HepG2 (cell line): ENCODE data around the gene IGFBP7. TPM values are rescaled to one million over a fixed set of nuclear protein-coding genes. Genes with fewer than 3 reads are reported as not detected.

Experiments used
- ATAC-seq: fragments of 200-7000 bp; cut with Tn5 transposase; 3 replicates; pipeline ENCODE4 v1.9.1; 2020; ENCODE audit warnings: mild to moderate bottlenecking, moderate library complexity
- BruUV-seq: library from RNA; stranded (reverse); fragments of 400-500 nt; replicated peaks from 2 replicates; lab custom pipeline; 2021; lab: Mats Ljungman, UMichigan
- CTCF ChIA-PET: fragments of 300-600 bp; formaldehyde crosslinking; extraction: SDS; loops from one replicate; lab custom pipeline; 2021; ENCODE audit warnings: low total read pairs, inconsistent platforms, low intra/inter-chr PET ratio; lab: Yijun Ruan, JAX
- POLR2A ChIA-PET: fragments of 350-600 bp; sonication (Branson Sonifier 250); formaldehyde crosslinking; loops from one replicate; lab custom pipeline; 2020; ENCODE audit warnings: antibody characterized with exemption, inconsistent platforms; lab: Yijun Ruan, JAX
- DNase-seq: peaks from one replicate; pipeline ENCODE4 v3.0.0-alpha.2; 2015; ENCODE audit warnings: low spot score
- FAIRE-seq: peaks from 3 replicates; lab custom pipeline; 2011; peaks lifted over from hg19 to GRCh38; lab: Jason Lieb, UNC
- H2AFZ ChIP-seq: one replicate; pipeline ENCODE4 v1.6.1; 2011; ENCODE audit warnings: low read length, inconsistent platforms
- H3K27ac ChIP-seq: fragments of 300-600 bp; 3 replicates; pipeline ENCODE4 v1.8.0; 2011; ENCODE audit warnings: mixed run types, mild to moderate bottlenecking, mixed read lengths, low read length, inconsistent platforms; ENCODE audit not compliant: insufficient read depth; ENCODE audit errors: extremely low read length
- H3K27me3 ChIP-seq, 2 experiments: fragments of 200-600 bp in 1 of 2; 2 replicates in 1 of 2; 3 replicates in 1 of 2; pipeline versions ENCODE4 v1.6.0 to v1.8.0; 2011; ENCODE audit warnings: low read length in 2 of 2, mild to moderate bottlenecking in 2 of 2, moderate library complexity in 2 of 2, inconsistent platforms in 1 of 2; ENCODE audit not compliant: insufficient read depth in 2 of 2, control insufficient read depth in 1 of 2
- H3K36me3 ChIP-seq, 2 experiments: fragments of 200-600 bp in 1 of 2; replicated peaks in 1 of 2; 2 replicates in 1 of 2; 3 replicates in 1 of 2; pipeline versions ENCODE4 v1.5.1 to v1.8.0; 2011; ENCODE audit warnings: low read length in 2 of 2, inconsistent platforms in 1 of 2; ENCODE audit not compliant: insufficient read depth in 2 of 2, control insufficient read depth in 1 of 2
- H3K4me1 ChIP-seq: 2 replicates; pipeline ENCODE4 v1.5.1; 2012; ENCODE audit warnings: low read length, inconsistent platforms; ENCODE audit not compliant: insufficient read depth
- H3K4me2 ChIP-seq: 2 replicates; pipeline ENCODE4 v1.6.0; 2011; ENCODE audit warnings: low read depth, low read length, inconsistent platforms
- H3K4me3 ChIP-seq, 3 experiments: fragments of 200-600 bp in 1 of 3; sonication (generic), shearing (Covaris generic) in 1 of 3; replicated peaks in 1 of 3; 2 replicates each; pipeline ENCODE4 v1.5.1; 2011 to 2016; ENCODE audit warnings: low read length in 3 of 3, inconsistent platforms in 2 of 3, low read depth in 2 of 3, mild to moderate bottlenecking in 2 of 3, control low read depth in 1 of 3, mixed read lengths in 1 of 3; ENCODE audit not compliant: insufficient read depth in 1 of 3
- H3K79me2 ChIP-seq: one replicate; pipeline ENCODE4 v1.6.1; 2011; ENCODE audit warnings: low read length, inconsistent platforms; ENCODE audit not compliant: insufficient read depth
- H3K9ac ChIP-seq: 2 replicates; pipeline ENCODE4 v1.6.0; 2011; ENCODE audit warnings: mild to moderate bottlenecking, low read depth, low read length, inconsistent platforms; ENCODE audit not compliant: insufficient read depth
- H3K9me3 ChIP-seq: 2 replicates; pipeline ENCODE4 v1.5.1; 2012; ENCODE audit warnings: mild to moderate bottlenecking, low read length
- H4K20me1 ChIP-seq: 2 replicates; pipeline ENCODE4 v1.6.0; 2011; ENCODE audit warnings: inconsistent platforms, mild to moderate bottlenecking, low read length, moderate library complexity; ENCODE audit not compliant: insufficient read depth
- ATAD3A ChIP-seq: sonication (generic); formaldehyde crosslinking; IDR thresholded peaks from 2 replicates; pipeline ENCODE4 v1.4.0; 2020; ENCODE audit warnings: missing genetic modification reagents
- ATF1 ChIP-seq: IDR thresholded peaks from 2 replicates; pipeline ENCODE4 v1.6.1; 2016; ENCODE audit warnings: mild to moderate bottlenecking, control low read depth
- BCL6 ChIP-seq: IDR thresholded peaks from 2 replicates; pipeline ENCODE4 v1.6.1; 2016; ENCODE audit warnings: missing genetic modification reagents, missing compliant biosample characterization
- FLYWCH1 ChIP-seq: sonication (generic); formaldehyde crosslinking; IDR thresholded peaks from 2 replicates; pipeline ENCODE4 v1.8.1; 2023; ENCODE audit warnings: mild to moderate bottlenecking, missing genetic modification reagents
- KLF9 ChIP-seq: IDR thresholded peaks from 2 replicates; pipeline ENCODE4 v1.6.1; 2016; ENCODE audit warnings: low read depth
- STAG1 ChIP-seq: sonication (generic); formaldehyde crosslinking; IDR thresholded peaks from 2 replicates; pipeline ENCODE4 v1.4.0; 2020; ENCODE audit warnings: missing genetic modification reagents
- ZKSCAN8 ChIP-seq: IDR thresholded peaks from 2 replicates; pipeline ENCODE4 v1.6.1; 2016; ENCODE audit warnings: borderline replicate concordance, missing genetic modification reagents, missing compliant biosample characterization
- ZNF768 ChIP-seq: sonication (generic); formaldehyde crosslinking; IDR thresholded peaks from 2 replicates; pipeline ENCODE4 v1.4.0; 2020; ENCODE audit warnings: missing genetic modification reagents
- in situ Hi-C: cut with HindIII; loops from 2 replicates; pipeline ENCODE4 v1.10.0; 2017; ENCODE audit warnings: low pct_unique_long_range_greater_than_20kb; ENCODE audit not compliant: extremely low pct_ligation_motif_present
- intact Hi-C: fragments of 100-400 bp; cut with micrococcal nuclease; formaldehyde crosslinking; loops from one replicate; pipeline ENCODE4 v1.10.0; 2022; ENCODE audit not compliant: unreplicated experiment
- polyA plus RNA-seq, 8 experiments: library from polyadenylated mRNA; depleted of rRNA in 3 of 8; stranded (reverse) in 7 of 8; unstranded in 1 of 8; fragments of >200 nt; fragmentation: Illumina TruSeq in 4 of 8; extraction: Trizol in 4 of 8; gene quantifications; 2 replicates each; pipeline versions ENCODE4 v1.2.1 to v1.2.3, GENCODE V29; 2011 to 2016; ENCODE audit warnings: low read depth in 4 of 8, missing spikeins in 1 of 8, mixed read lengths in 1 of 8; ENCODE audit not compliant: insufficient read depth in 1 of 8
- total RNA-seq, 5 experiments: library from RNA; depleted of rRNA; stranded (reverse); fragments of >200 nt; fragmentation: Illumina TruSeq; extraction: Trizol; gene quantifications; 2 replicates each; pipeline ENCODE4 v1.2.3, GENCODE V29; 2016; ENCODE audit warnings: low read depth in 1 of 5
- TF ChIP-seq, protein P1 (sequence below): IDR thresholded peaks from 2 replicates; pipeline ENCODE4 v1.4.0; 2020; ENCODE audit warnings: mild to moderate bottlenecking, missing genetic modification reagents
- TF ChIP-seq, protein P2 (sequence below): sonication (generic); formaldehyde crosslinking; IDR thresholded peaks from 2 replicates; pipeline ENCODE4 v1.8.0; 2022; ENCODE audit warnings: missing genetic modification reagents, mild to moderate bottlenecking, borderline replicate concordance
- TF ChIP-seq, protein P3 (sequence below): sonication (generic); formaldehyde crosslinking; IDR thresholded peaks from 2 replicates; pipeline ENCODE4 v1.5.1; 2020; ENCODE audit warnings: missing genetic modification reagents, mild to moderate bottlenecking, borderline replicate concordance
- TF ChIP-seq, protein P4 (sequence below): sonication (generic); formaldehyde crosslinking; IDR thresholded peaks from 2 replicates; pipeline ENCODE4 v1.5.0; 2020; ENCODE audit warnings: mild to moderate bottlenecking, missing genetic modification reagents
- TF ChIP-seq, protein P5 (sequence below): sonication (generic); formaldehyde crosslinking; conservative IDR thresholded peaks from 2 replicates; pipeline ENCODE4 v1.4.0; 2020; ENCODE audit warnings: missing genetic modification reagents

IGFBP7 gene
- total and polyA plus RNA-seq, 2 of the 13 experiments (the other 11 are each of a cell fraction or from before 2014, with no cell fraction given): 1.1 to 1.3 TPM

DNA sequence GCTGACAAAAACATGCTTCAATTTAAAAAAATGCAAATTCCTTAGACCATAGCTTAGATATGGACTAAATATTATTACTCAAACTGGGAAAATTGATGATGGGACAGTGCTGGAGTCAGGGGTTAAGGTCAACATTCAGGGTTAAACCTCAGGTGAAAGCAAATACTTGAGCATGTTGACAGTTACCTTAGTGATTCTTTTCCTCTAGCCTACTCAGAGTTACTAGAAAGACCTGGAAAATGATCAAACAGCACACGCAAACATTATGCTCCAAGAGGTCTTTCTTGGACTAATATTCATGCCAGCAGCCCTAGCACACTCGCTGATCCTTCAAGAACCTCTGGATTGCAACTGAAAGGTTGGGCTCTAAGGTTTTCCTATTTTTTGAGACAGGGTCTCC, 10.8 kb downstream of the IGFBP7 start (continued):
- TF ChIP-seq, protein P1, sequence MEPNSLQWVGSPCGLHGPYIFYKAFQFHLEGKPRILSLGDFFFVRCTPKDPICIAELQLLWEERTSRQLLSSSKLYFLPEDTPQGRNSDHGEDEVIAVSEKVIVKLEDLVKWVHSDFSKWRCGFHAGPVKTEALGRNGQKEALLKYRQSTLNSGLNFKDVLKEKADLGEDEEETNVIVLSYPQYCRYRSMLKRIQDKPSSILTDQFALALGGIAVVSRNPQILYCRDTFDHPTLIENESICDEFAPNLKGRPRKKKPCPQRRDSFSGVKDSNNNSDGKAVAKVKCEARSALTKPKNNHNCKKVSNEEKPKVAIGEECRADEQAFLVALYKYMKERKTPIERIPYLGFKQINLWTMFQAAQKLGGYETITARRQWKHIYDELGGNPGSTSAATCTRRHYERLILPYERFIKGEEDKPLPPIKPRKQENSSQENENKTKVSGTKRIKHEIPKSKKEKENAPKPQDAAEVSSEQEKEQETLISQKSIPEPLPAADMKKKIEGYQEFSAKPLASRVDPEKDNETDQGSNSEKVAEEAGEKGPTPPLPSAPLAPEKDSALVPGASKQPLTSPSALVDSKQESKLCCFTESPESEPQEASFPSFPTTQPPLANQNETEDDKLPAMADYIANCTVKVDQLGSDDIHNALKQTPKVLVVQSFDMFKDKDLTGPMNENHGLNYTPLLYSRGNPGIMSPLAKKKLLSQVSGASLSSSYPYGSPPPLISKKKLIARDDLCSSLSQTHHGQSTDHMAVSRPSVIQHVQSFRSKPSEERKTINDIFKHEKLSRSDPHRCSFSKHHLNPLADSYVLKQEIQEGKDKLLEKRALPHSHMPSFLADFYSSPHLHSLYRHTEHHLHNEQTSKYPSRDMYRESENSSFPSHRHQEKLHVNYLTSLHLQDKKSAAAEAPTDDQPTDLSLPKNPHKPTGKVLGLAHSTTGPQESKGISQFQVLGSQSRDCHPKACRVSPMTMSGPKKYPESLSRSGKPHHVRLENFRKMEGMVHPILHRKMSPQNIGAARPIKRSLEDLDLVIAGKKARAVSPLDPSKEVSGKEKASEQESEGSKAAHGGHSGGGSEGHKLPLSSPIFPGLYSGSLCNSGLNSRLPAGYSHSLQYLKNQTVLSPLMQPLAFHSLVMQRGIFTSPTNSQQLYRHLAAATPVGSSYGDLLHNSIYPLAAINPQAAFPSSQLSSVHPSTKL (CRISPR knock-in tag): 0 out of 2 replicates have a peak, but pooled peaks have one; percentile 14
- TF ChIP-seq BCL6 (CRISPR knock-in tag) (peak; percentile 85), ZKSCAN8 (CRISPR knock-in tag) (0 out of 2 replicates have a peak, but pooled peaks have one; percentile 56), ATAD3A (no peak), FLYWCH1 (CRISPR knock-in tag) (no peak)
- TF ChIP-seq, protein P2, sequence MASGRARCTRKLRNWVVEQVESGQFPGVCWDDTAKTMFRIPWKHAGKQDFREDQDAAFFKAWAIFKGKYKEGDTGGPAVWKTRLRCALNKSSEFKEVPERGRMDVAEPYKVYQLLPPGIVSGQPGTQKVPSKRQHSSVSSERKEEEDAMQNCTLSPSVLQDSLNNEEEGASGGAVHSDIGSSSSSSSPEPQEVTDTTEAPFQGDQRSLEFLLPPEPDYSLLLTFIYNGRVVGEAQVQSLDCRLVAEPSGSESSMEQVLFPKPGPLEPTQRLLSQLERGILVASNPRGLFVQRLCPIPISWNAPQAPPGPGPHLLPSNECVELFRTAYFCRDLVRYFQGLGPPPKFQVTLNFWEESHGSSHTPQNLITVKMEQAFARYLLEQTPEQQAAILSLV (CRISPR knock-in tag): no peak
- TF ChIP-seq, protein P3, sequence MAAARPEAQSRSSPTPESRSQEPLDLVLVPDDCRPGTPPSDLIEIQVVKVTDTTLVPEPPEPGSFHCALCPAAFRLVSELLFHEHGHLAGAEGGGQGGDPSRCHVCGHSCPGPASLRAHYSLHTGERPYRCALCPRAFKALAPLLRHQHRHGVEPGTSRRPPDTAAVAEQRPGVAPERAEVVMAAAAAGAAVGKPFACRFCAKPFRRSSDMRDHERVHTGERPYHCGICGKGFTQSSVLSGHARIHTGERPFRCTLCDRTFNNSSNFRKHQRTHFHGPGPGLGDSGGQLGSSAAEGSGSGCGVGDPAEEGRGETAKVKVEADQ: no peak

DNA sequence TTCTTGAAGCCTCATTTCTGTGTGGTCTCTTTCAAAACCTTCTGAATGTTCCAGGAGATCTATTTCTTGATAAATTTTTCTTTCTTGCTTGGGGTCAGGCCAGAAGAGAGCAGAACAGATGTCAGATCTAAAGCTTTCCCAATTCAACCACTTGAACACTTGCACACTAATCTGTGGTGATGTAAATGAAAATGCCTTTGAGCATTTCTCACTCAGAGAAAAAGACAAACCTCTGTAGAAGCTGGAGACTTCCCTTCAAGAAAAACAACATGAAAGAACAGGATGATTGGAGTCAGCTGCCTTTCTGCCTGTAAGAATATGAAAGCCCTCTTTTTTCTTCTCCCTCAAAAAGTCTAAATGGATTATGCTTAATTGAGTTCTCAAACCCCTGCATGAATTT, 11.2 kb downstream of the IGFBP7 start:
- ChIA-PET CTCF (no interaction called here), POLR2A (interaction anchor here (1.4 kb wide), 1 partner anchor 18 kb away, joined by 7 read pairs; no protein-coding TSS in a partner anchor)
- Histone ChIP-seq H3K9me3 (no peaks in the 10 kb centered on the region), H3K4me2 (no peak overlapping the region), H3K4me3 (no peak overlapping the region), H3K27ac (no peak overlapping the region), H3K36me3 (no peaks in the 10 kb centered on the region), H2AFZ (no peak overlapping the region), H3K79me2 (no peaks in the 10 kb centered on the region), H3K4me1 (peaks cover 38% of the 10 kb centered on the region), H3K9ac (no peak overlapping the region), H3K27me3 (peaks cover 0 to 1% of the 10 kb centered on the region in 2 experiments; a peak in 1 of 5 replicates), H4K20me1 (no peaks in the 10 kb centered on the region)
- in situ Hi-C loops (no loop called here), intact Hi-C loops (no loop called here)
- DNase-seq (no peak), ATAC-seq (no peak), FAIRE-seq (no peak)
- BruUV-seq: no TSS peak
- TF ChIP-seq ZNF768 (no peak), STAG1 (CRISPR knock-in tag) (no peak), KLF9 (CRISPR knock-in tag) (no peak), ATF1 (no peak)
- TF ChIP-seq, protein P4, sequence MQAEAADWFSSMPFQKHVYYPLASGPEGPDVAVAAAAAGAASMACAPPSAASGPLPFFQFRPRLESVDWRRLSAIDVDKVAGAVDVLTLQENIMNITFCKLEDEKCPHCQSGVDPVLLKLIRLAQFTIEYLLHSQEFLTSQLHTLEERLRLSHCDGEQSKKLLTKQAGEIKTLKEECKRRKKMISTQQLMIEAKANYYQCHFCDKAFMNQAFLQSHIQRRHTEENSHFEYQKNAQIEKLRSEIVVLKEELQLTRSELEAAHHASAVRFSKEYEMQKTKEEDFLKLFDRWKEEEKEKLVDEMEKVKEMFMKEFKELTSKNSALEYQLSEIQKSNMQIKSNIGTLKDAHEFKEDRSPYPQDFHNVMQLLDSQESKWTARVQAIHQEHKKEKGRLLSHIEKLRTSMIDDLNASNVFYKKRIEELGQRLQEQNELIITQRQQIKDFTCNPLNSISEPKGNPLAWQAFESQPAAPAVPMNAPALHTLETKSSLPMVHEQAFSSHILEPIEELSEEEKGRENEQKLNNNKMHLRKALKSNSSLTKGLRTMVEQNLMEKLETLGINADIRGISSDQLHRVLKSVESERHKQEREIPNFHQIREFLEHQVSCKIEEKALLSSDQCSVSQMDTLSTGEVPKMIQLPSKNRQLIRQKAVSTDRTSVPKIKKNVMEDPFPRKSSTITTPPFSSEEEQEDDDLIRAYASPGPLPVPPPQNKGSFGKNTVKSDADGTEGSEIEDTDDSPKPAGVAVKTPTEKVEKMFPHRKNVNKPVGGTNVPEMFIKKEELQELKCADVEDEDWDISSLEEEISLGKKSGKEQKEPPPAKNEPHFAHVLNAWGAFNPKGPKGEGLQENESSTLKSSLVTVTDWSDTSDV (CRISPR knock-in tag): no peak
- TF ChIP-seq, protein P5, sequence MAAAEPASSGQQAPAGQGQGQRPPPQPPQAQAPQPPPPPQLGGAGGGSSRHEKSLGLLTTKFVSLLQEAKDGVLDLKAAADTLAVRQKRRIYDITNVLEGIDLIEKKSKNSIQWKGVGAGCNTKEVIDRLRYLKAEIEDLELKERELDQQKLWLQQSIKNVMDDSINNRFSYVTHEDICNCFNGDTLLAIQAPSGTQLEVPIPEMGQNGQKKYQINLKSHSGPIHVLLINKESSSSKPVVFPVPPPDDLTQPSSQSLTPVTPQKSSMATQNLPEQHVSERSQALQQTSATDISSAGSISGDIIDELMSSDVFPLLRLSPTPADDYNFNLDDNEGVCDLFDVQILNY (CRISPR knock-in tag): no peak
